CD14-positive monocyte (primary cell): ENCODE data around the gene IL1RAPL1. TPM values are rescaled to one million over a fixed set of nuclear protein-coding genes. Genes with fewer than 3 reads are reported as not detected.

Experiments
- DNase-seq, 3 donors: peaks; one replicate each; pipeline ENCODE4 v3.0.0-alpha.2; 2011 to 2022
- H2AFZ ChIP-seq: 2 replicates; pipeline ENCODE4 v1.6.0; 2012; ENCODE audit warnings: mild to moderate bottlenecking, low read depth, low read length, inconsistent platforms; ENCODE audit not compliant: insufficient read depth, poor library complexity, severe bottlenecking
- H3K27ac ChIP-seq, 2 donors: 1 replicate in 1 of 2; 2 replicates in 1 of 2; pipeline ENCODE4 v1.5.1; 2012 to 2013; ENCODE audit warnings: low read length in 2 of 2, control low read depth in 1 of 2, inconsistent platforms in 1 of 2, low read depth in 1 of 2, mild to moderate bottlenecking in 1 of 2
- H3K27me3 ChIP-seq, 2 donors: one replicate each; pipeline versions ENCODE4 v1.6.0 to v1.6.1; 2011 to 2013; ENCODE audit warnings: low read length in 2 of 2; ENCODE audit not compliant: control insufficient read depth in 2 of 2, insufficient read depth in 2 of 2
- H3K36me3 ChIP-seq, 2 donors: replicated peaks in 1 of 2; 1 replicate in 1 of 2; 2 replicates in 1 of 2; pipeline versions ENCODE4 v1.5.1 to v1.6.1; 2012 to 2013; ENCODE audit warnings: low read length in 2 of 2, control low read depth in 1 of 2, inconsistent platforms in 1 of 2, mild to moderate bottlenecking in 1 of 2; ENCODE audit not compliant: insufficient read depth in 2 of 2, control insufficient read depth in 1 of 2
- H3K4me1 ChIP-seq, 2 donors: 1 replicate in 1 of 2; 2 replicates in 1 of 2; pipeline versions ENCODE4 v1.5.1 to v1.6.1; 2012 to 2013; ENCODE audit warnings: low read length in 2 of 2, control low read depth in 1 of 2, inconsistent platforms in 1 of 2, mild to moderate bottlenecking in 1 of 2, moderate library complexity in 1 of 2; ENCODE audit not compliant: insufficient read depth in 2 of 2, control insufficient read depth in 1 of 2
- H3K4me2 ChIP-seq: replicated peaks from 2 replicates; pipeline ENCODE3; 2012; ENCODE audit warnings: low read length, moderate library complexity, mild to moderate bottlenecking; ENCODE audit not compliant: poor library complexity, severe bottlenecking; ENCODE audit errors: extremely low read depth
- H3K4me3 ChIP-seq, 3 experiments: fragments of 200-600 bp in 1 of 3; sonication (generic) in 1 of 3; replicated peaks in 1 of 3; 1 replicate in 2 of 3; 2 replicates in 1 of 3; pipeline ENCODE4 v1.5.1; 2011 to 2013; ENCODE audit warnings: low read length in 3 of 3, mild to moderate bottlenecking in 3 of 3, control low read depth in 2 of 3, low read depth in 2 of 3, inconsistent platforms in 1 of 3, moderate library complexity in 1 of 3
- H3K79me2 ChIP-seq: 2 replicates; pipeline ENCODE4 v1.6.0; 2012; ENCODE audit warnings: mild to moderate bottlenecking, control low read depth, inconsistent platforms, low read length, moderate library complexity; ENCODE audit not compliant: insufficient read depth
- H3K9ac ChIP-seq: 2 replicates; pipeline ENCODE4 v1.6.0; 2017; ENCODE audit warnings: low read length, mild to moderate bottlenecking; ENCODE audit not compliant: insufficient read depth, poor library complexity, severe bottlenecking
- H3K9me3 ChIP-seq, 2 donors: replicated peaks in 1 of 2; 1 replicate in 1 of 2; 2 replicates in 1 of 2; pipeline versions ENCODE4 v1.5.1 to v1.6.1; 2012 to 2013; ENCODE audit warnings: low read length in 2 of 2, control low read depth in 1 of 2; ENCODE audit not compliant: control insufficient read depth in 1 of 2, insufficient read depth in 1 of 2
- H4K20me1 ChIP-seq: 2 replicates; pipeline ENCODE4 v1.6.0; 2012; ENCODE audit warnings: mild to moderate bottlenecking, low read length, control low read depth, moderate library complexity; ENCODE audit not compliant: insufficient read depth
- H3K27ac Mint-ChIP-seq, 7 donors: one replicate each; pipeline ENCODE4 v1.8.0; 2020; ENCODE audit warnings: mild to moderate bottlenecking in 7 of 7, mixed read lengths in 7 of 7, moderate library complexity in 6 of 7, inconsistent platforms in 2 of 7
- H3K27me3 Mint-ChIP-seq, 3 donors: one replicate each; pipeline ENCODE4 v1.8.0; 2021 to 2022; ENCODE audit warnings: low read depth in 3 of 3, mild to moderate bottlenecking in 3 of 3, mixed read lengths in 3 of 3, moderate library complexity in 3 of 3, inconsistent platforms in 1 of 3
- H3K36me3 Mint-ChIP-seq, 2 donors: one replicate each; pipeline ENCODE4 v1.8.0; 2020; ENCODE audit warnings: mixed read lengths in 2 of 2, inconsistent platforms in 1 of 2, mild to moderate bottlenecking in 1 of 2
- H3K4me1 Mint-ChIP-seq: one replicate; pipeline ENCODE4 v1.8.0; 2020; ENCODE audit warnings: mild to moderate bottlenecking, mixed read lengths
- H3K4me3 Mint-ChIP-seq, 2 donors: one replicate each; pipeline ENCODE4 v1.8.0; 2020; ENCODE audit warnings: mild to moderate bottlenecking in 2 of 2, mixed read lengths in 2 of 2, moderate library complexity in 1 of 2
- H3K9me3 Mint-ChIP-seq, 7 donors: one replicate each; pipeline ENCODE4 v1.8.0; 2020 to 2022; ENCODE audit warnings: mixed read lengths in 7 of 7, mild to moderate bottlenecking in 6 of 7, moderate library complexity in 6 of 7, inconsistent platforms in 2 of 7
- CTCF ChIP-seq: fragments of 200-600 bp; IDR thresholded peaks from one replicate; pipeline ENCODE4 v1.8.0; 2022; ENCODE audit warnings: antibody characterized with exemption, mild to moderate bottlenecking
- WGBS: methylation state at CpG from one replicate; pipeline ENCODE4 v1.1.5; 2013; ENCODE audit warnings: missing lambda C conversion rate; ENCODE audit not compliant: insufficient coverage; 5-methylcytosine and 5-hydroxymethylcytosine counted together
- intact Hi-C, 2 donors: fragments of 100-400 bp; cut with micrococcal nuclease; formaldehyde crosslinking; loops; one replicate each; pipeline versions ENCODE4 v1.15.0 to v1.15.1; 2023
- polyA plus RNA-seq, 3 donors: library from polyadenylated mRNA; depleted of rRNA in 1 of 3; unstranded in 2 of 3; stranded (reverse) in 1 of 3; fragments of 300-500 nt in 2 of 3; fragments of >200 nt in 1 of 3; fragmentation: Illumina TruSeq in 2 of 3; gene quantifications; 1 replicate in 2 of 3; 2 replicates in 1 of 3; pipeline ENCODE4 v1.2.3, GENCODE V29; 2012 to 2021

The IL1RAPL1 gene
- polyA plus RNA-seq, 3 donors, result not detected

GRCh38 chrX:29561417-29561816 is 974.2 kb downstream of the IL1RAPL1 start:
- Histone ChIP-seq H3K4me2 (no peak overlapping the region), H3K27ac (no peak overlapping the region), H3K4me3 (no peak overlapping the region), H3K9me3 (peaks cover 3 to 9% of the 10 kb centered on the region in 2 donors), H3K36me3 (no peaks in the 10 kb centered on the region), H2AFZ (no peak overlapping the region), H4K20me1 (no peaks in the 10 kb centered on the region), H3K9ac (no peak overlapping the region), H3K4me1 (no peaks in the 10 kb centered on the region), H3K27me3 (no peaks in the 10 kb centered on the region), H3K79me2 (no peaks in the 10 kb centered on the region)
- no peak overlapping the region for H3K27ac Mint-ChIP-seq
- no peak for TF ChIP-seq CTCF
- WGBS, result no CpG with 5 or more reads among the region's 3 CpGs
- no peaks in the 10 kb centered on the region for H3K36me3 Mint-ChIP-seq
- H3K27me3 Mint-ChIP-seq, result no peaks in the 10 kb centered on the region
- no peak for DNase-seq
- H3K9me3 Mint-ChIP-seq, result peaks cover 0 to 12% (median 6%) of the 10 kb centered on the region in 7 donors
- intact Hi-C loops, result no loop called here
- no peak overlapping the region for H3K4me3 Mint-ChIP-seq
- H3K4me1 Mint-ChIP-seq, result no peaks in the 10 kb centered on the region

GRCh38 chrX:29580560-29580959 is 993.3 kb downstream of the IL1RAPL1 start:
- Mint-ChIP-seq H3K4me3 (no peak overlapping the region), H3K4me1 (no peaks in the 10 kb centered on the region), H3K27me3 (peaks cover 0 to 2% (median 0%) of the 10 kb centered on the region in 3 donors), H3K36me3 (no peaks in the 10 kb centered on the region), H3K9me3 (peaks cover 0 to 2% (median 0%) of the 10 kb centered on the region in 7 donors), H3K27ac (no peak overlapping the region)
- no peaks in the 10 kb centered on the region for H3K27me3 ChIP-seq
- H3K27ac ChIP-seq, result no peak overlapping the region
- H3K79me2 ChIP-seq, result no peaks in the 10 kb centered on the region
- no peak for TF ChIP-seq CTCF
- no peak overlapping the region for H3K4me2 ChIP-seq
- no peaks in the 10 kb centered on the region for H4K20me1 ChIP-seq
- no peak overlapping the region for H3K9ac ChIP-seq
- intact Hi-C loops, result no loop called here
- WGBS, result no CpG with 5 or more reads among the region's 4 CpGs
- no peaks in the 10 kb centered on the region for H3K9me3 ChIP-seq
- no peaks in the 10 kb centered on the region for H3K4me1 ChIP-seq
- no peaks in the 10 kb centered on the region for H3K36me3 ChIP-seq
- no peak overlapping the region for H3K4me3 ChIP-seq
- no peak overlapping the region for H2AFZ ChIP-seq
- no peak for DNase-seq
